A673 (cell line): ENCODE measurements around the gene HOXD1. TPM values are rescaled to one million over a fixed set of nuclear protein-coding genes. Genes with fewer than 3 reads are reported as not detected.

Experiments used
- BruUV-seq: library from RNA; stranded (reverse); fragments of 400-500 nt; replicated peaks from 2 replicates; lab custom pipeline; 2021; lab: Mats Ljungman, UMichigan
- CTCF ChIA-PET: fragments of 300-600 bp; sonication (Branson Sonifier 250); formaldehyde crosslinking; loops from one replicate; lab custom pipeline; 2022; ENCODE audit warnings: antibody characterized with exemption; lab: Charles Lee
- POLR2A ChIA-PET: fragments of 300-600 bp; sonication (Branson Sonifier 250); formaldehyde crosslinking; loops from one replicate; lab custom pipeline; 2022; ENCODE audit warnings: antibody characterized with exemption; ENCODE audit not compliant: low non-redundant PET; lab: Charles Lee
- DNase-seq: peaks from one replicate; pipeline ENCODE4 v3.0.0-alpha.2; 2015; ENCODE audit warnings: low spot score
- H3K27ac ChIP-seq: fragments of 200-600 bp; sonication (generic); 2 replicates; pipeline ENCODE4 v1.5.1; 2016; ENCODE audit warnings: mixed run types, low read depth, mild to moderate bottlenecking, mixed read lengths, antibody characterized with exemption, low read length; ENCODE audit not compliant: poor library complexity, severe bottlenecking
- H3K27me3 ChIP-seq: fragments of 200-600 bp; sonication (generic); replicated peaks from 2 replicates; pipeline ENCODE4 v1.6.1; 2017; ENCODE audit warnings: mixed run types, low read depth, mild to moderate bottlenecking, mixed read lengths, antibody characterized with exemption, low read length; ENCODE audit not compliant: insufficient read depth, poor library complexity
- H3K36me3 ChIP-seq: fragments of 200-600 bp; sonication (generic); 2 replicates; pipeline ENCODE4 v1.6.1; 2016; ENCODE audit warnings: mixed run types, mild to moderate bottlenecking, mixed read lengths, antibody characterized with exemption, low read length; ENCODE audit not compliant: insufficient read depth, poor library complexity, severe bottlenecking
- H3K4me1 ChIP-seq: fragments of 200-600 bp; sonication (generic); 2 replicates; pipeline ENCODE4 v1.6.1; 2017; ENCODE audit warnings: mixed run types, mild to moderate bottlenecking, mixed read lengths, antibody characterized with exemption, low read length; ENCODE audit not compliant: insufficient read depth, poor library complexity, severe bottlenecking
- H3K4me3 ChIP-seq: fragments of 200-600 bp; sonication (generic); 2 replicates; pipeline ENCODE4 v1.5.1; 2016; ENCODE audit warnings: low read depth, mixed run types, mild to moderate bottlenecking, mixed read lengths, low read length; ENCODE audit not compliant: poor library complexity, severe bottlenecking
- H3K9me3 ChIP-seq: fragments of 200-600 bp; sonication (generic); 2 replicates; pipeline ENCODE4 v1.6.1; 2016; ENCODE audit warnings: mixed run types, low read depth, mild to moderate bottlenecking, mixed read lengths, antibody characterized with exemption, low read length; ENCODE audit not compliant: poor library complexity, severe bottlenecking
- EZH2 ChIP-seq: fragments of 200-600 bp; sonication (generic); IDR thresholded peaks from 2 replicates; pipeline ENCODE4 v1.6.1; 2017; ENCODE audit warnings: borderline replicate concordance, low read depth, mild to moderate bottlenecking, mixed read lengths, antibody characterized with exemption, low read length; ENCODE audit not compliant: poor library complexity, severe bottlenecking
- intact Hi-C: fragments of 100-400 bp; cut with micrococcal nuclease; formaldehyde crosslinking; loops from one replicate; pipeline ENCODE4 v1.10.0; 2022; ENCODE audit not compliant: unreplicated experiment
- total RNA-seq: library from RNA; stranded (reverse); gene quantifications from 2 replicates; pipeline ENCODE4 v1.2.3, GENCODE V29; 2021
- TF ChIP-seq, protein P1 (sequence below): fragments of 300-800, 200-600 bp; sonication (generic); conservative IDR thresholded peaks from 2 replicates; pipeline ENCODE4 v1.5.1; 2017; ENCODE audit warnings: low read depth, mild to moderate bottlenecking, antibody characterized with exemption, low read length, moderate library complexity, mixed read lengths

HOXD1 gene
- total RNA-seq, 1 experiment from 2014 or later, result not detected

DNA sequence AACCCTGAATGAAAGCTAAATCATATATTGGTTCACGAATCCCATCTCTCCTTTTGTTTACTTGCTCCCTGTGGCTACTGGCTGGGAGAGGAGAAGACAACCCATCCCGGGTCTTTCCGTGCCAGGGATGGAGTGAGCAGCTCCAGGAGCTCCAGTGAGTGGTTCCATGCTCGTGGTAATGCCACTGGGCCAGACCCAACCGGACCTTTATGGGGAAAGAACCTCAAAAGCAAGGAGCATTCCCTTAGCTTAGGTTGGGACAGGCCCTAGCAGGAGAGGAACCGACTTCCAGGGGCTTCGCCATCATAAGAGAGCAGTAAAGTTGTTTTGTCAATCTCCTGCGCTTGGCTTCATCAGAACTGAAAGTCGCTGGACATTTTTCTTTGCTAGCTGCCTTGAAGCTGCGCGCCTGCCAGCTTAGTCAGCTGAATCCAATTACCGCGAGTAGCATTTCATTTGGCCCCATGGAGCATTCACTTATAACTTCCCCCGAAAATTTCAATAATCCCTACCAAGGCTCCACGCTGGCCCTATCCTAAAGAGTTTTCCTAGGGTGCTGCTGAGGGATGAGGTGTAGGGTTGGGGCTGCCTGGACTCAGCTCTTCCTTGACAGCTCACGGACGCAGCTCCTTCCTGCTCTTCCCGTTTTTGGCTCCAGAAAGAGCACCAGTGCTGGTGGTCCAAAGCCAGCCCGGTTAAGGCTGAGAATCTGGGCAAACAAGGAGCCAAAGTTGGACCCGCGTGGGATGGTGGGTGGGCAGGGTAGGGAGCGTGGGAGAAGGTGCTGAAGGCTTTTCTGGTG is 26.4 kb upstream of the HOXD1 start:
- ChIA-PET CTCF (interaction anchor here (1.1 kb wide), 1 partner anchor 986 kb away, joined by 3 read pairs; no protein-coding TSS in a partner anchor), POLR2A (no interaction called here)
- Histone ChIP-seq H3K27me3 (no peaks in the 10 kb centered on the region), H3K9me3 (no peaks in the 10 kb centered on the region), H3K4me1 (peaks cover 25% of the 10 kb centered on the region), H3K4me3 (no peak overlapping the region), H3K36me3 (peaks cover 10% of the 10 kb centered on the region), H3K27ac (peak overlapping the region; percentile 7)
- no TSS peak for BruUV-seq
- intact Hi-C loops, result no loop called here
- TF ChIP-seq, protein P1, sequence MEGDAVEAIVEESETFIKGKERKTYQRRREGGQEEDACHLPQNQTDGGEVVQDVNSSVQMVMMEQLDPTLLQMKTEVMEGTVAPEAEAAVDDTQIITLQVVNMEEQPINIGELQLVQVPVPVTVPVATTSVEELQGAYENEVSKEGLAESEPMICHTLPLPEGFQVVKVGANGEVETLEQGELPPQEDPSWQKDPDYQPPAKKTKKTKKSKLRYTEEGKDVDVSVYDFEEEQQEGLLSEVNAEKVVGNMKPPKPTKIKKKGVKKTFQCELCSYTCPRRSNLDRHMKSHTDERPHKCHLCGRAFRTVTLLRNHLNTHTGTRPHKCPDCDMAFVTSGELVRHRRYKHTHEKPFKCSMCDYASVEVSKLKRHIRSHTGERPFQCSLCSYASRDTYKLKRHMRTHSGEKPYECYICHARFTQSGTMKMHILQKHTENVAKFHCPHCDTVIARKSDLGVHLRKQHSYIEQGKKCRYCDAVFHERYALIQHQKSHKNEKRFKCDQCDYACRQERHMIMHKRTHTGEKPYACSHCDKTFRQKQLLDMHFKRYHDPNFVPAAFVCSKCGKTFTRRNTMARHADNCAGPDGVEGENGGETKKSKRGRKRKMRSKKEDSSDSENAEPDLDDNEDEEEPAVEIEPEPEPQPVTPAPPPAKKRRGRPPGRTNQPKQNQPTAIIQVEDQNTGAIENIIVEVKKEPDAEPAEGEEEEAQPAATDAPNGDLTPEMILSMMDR, result no peak
- TF ChIP-seq EZH2, result no peak
- peak; percentile 38 for DNase-seq

DNA sequence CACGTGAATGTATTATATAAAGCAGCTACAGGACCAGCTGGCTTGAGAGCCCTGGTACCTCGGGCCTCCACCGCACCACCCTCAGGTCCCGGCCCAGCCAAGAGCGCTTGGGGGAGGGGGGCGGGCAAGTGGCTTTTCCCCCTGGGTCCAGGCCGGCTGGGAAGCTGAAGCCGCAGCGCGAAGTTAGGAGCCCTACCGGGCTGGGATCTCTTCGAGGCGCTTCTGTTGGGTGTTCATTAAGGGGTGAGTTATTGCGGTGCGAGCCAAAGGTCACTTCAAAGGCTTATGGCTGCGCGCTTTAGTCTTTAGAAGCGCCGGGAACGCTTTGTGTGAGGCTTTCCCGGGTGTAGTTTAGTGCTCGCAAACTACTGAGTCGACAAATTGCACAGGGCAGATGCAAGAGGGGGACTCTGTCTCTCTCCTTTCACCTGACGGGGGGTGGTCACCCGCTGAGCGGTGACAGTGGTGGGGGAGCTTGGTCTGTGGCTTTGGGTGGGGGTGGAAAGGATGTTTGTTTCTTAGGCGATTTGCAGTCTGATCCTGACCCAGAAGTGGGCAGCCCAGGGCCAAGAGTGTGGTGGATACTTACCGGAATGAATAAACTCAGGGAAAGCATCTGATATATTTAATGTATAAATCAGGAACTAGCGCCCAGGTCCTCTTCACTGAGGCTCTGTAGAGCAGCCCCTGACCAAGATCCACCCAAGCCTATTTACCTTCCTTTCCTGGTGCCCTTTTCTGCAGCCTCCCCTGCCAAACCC is 25.4 kb upstream of the HOXD1 start:
- BruUV-seq, result no TSS peak
- no peak for DNase-seq
- Histone ChIP-seq H3K36me3 (peaks cover 10% of the 10 kb centered on the region), H3K9me3 (no peaks in the 10 kb centered on the region), H3K27me3 (no peaks in the 10 kb centered on the region), H3K27ac (no peak overlapping the region), H3K4me3 (no peak overlapping the region), H3K4me1 (peaks cover 17% of the 10 kb centered on the region)
- intact Hi-C loops, result no loop called here
- CTCF ChIA-PET, result no interaction called here
- TF ChIP-seq, protein P1, result no peak
- no peak for TF ChIP-seq EZH2
- POLR2A ChIA-PET, result no interaction called here

DNA sequence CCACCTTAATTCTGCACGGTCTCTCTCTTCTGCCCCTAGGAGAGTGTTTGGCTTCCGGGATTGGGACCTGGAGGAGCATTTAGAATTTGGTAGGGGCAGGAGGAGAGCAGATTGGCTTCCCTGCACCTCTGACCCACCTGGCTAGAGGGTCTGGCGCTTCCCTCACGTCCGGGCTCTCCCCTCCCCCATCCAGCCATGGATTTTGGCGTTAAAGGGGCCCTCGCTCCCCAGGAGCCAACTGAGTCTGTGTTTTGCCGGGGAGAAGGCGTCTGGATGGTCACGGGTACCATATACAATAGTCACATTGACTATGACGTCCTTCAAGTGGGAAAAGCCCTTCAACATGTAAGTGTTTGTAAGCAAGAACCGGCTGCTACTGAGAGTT is 24.8 kb upstream of the HOXD1 start:
- ChIA-PET CTCF (no interaction called here), POLR2A (no interaction called here)
- no peak for DNase-seq
- H3K9me3 ChIP-seq, result no peaks in the 10 kb centered on the region
- H3K4me3 ChIP-seq, result no peak overlapping the region
- no peak for TF ChIP-seq EZH2
- TF ChIP-seq, protein P1, result no peak
- H3K36me3 ChIP-seq, result peaks cover 10% of the 10 kb centered on the region
- intact Hi-C loops, result no loop called here
- BruUV-seq, result no TSS peak
- no peaks in the 10 kb centered on the region for H3K27me3 ChIP-seq
- H3K4me1 ChIP-seq, result peaks cover 13% of the 10 kb centered on the region
- H3K27ac ChIP-seq, result no peak overlapping the region
